ENCODE data around the gene IFITM10.

- TF ChIP-seq POLR2A (IDR thresholded peaks at IDR 0.05; ENCODE audit: low read length) = no peak
- TF ChIP-seq GATA1 (IDR thresholded peaks at IDR 0.05; ENCODE audit: low read depth, low read length) = no peak
Observed at GRCh38 chr11:1759151-1759850, 8.9 kb upstream of the IFITM10 start.
